NCI-H82 treated with DMSO at 0.1 percent for 48 hours (cell line): Measurements from ENCODE around the gene GYPA.
"Not testable (repeated sequence)": the region's sequence is repeated elsewhere in the genome, so short reads cannot be mapped to it uniquely, and the experiment has no call there.

ENCODE experiments used
- DNase-seq: peaks from one replicate; lab custom pipeline; 2025; ENCODE audit not compliant: unreplicated experiment; lab: John Stamatoyannopoulos, UW

The GYPA gene

GRCh38 chr4:144129336-144129875 lies 11.1 kb downstream of the GYPA start:
- not testable (repeated sequence) for DNase-seq

- not testable (repeated sequence) for DNase-seq
Observed at GRCh38 chr4:144128709-144129320, 11.7 kb downstream of the GYPA start.

- DNase-seq = not testable (repeated sequence)
Observed at GRCh38 chr4:144125109-144125508, 15.4 kb downstream of the GYPA start.

- not testable (repeated sequence) for DNase-seq
Observed at GRCh38 chr4:144123982-144124635, 16.4 kb downstream of the GYPA start.

GRCh38 chr4:144123269-144123668 lies 17.2 kb downstream of the GYPA start:
- not testable (repeated sequence) for DNase-seq

GRCh38 chr4:144119752-144120151 lies 20.8 kb downstream of the GYPA start:
- DNase-seq = not testable (repeated sequence)

- no peak for DNase-seq
Observed at GRCh38 chr4:144115519-144115918, 25.0 kb downstream of the GYPA start.

GRCh38 chr4:144113546-144113945 lies 27.0 kb downstream of the GYPA start:
- DNase-seq = no peak

GRCh38 chr4:144104509-144105130 lies 35.9 kb downstream of the GYPA start:
- DNase-seq = no peak

GRCh38 chr4:144097776-144098175 lies 42.7 kb downstream of the GYPA start:
- DNase-seq = not testable (repeated sequence)

- not testable (repeated sequence) for DNase-seq
Observed at GRCh38 chr4:144093995-144094394, 46.5 kb downstream of the GYPA start.

- DNase-seq = not testable (repeated sequence)
Observed at GRCh38 chr4:144091181-144091580, 49.3 kb downstream of the GYPA start.

GRCh38 chr4:144090744-144091143 lies 49.8 kb downstream of the GYPA start:
- DNase-seq = no peak

GRCh38 chr4:144082053-144082452 lies 58.5 kb downstream of the GYPA start:
- DNase-seq = not testable (repeated sequence)

GRCh38 chr4:144080135-144080534 lies 60.4 kb downstream of the GYPA start:
- DNase-seq = not testable (repeated sequence)

- not testable (repeated sequence) for DNase-seq
Observed at GRCh38 chr4:144078746-144079145, 61.8 kb downstream of the GYPA start.

GRCh38 chr4:144061556-144061955 lies 79.0 kb downstream of the GYPA start:
- not testable (repeated sequence) for DNase-seq

- not testable (repeated sequence) for DNase-seq
Observed at GRCh38 chr4:144060234-144060859, 80.2 kb downstream of the GYPA start.
